MM.1S (cell line): Measurements from ENCODE around the gene PCDH18.
"Not testable (repeated sequence)": the region's sequence is repeated elsewhere in the genome, so short reads cannot be mapped to it uniquely, and the experiment has no call there.

Source experiments
- CTCF ChIP-seq: fragments of 300-600 bp; sonication (generic); IDR thresholded peaks from 2 replicates; pipeline ENCODE4 v1.5.1; 2016; ENCODE audit warnings: antibody characterized with exemption, low read length, mixed read lengths
- EZH2 ChIP-seq: fragments of 300-600 bp; sonication (generic); optimal IDR thresholded peaks from 2 replicates; pipeline ENCODE3; 2017; ENCODE audit warnings: low read depth, mild to moderate bottlenecking, antibody characterized with exemption, low read length, mixed read lengths

GRCh38 chr4:137479657-137480056 lies 52.6 kb downstream of the PCDH18 start:
- not testable (repeated sequence) for TF ChIP-seq EZH2, CTCF
